HEK293 (cell line): ENCODE results near the gene MRPS27.

Source experiments
- CTCF ChIA-PET: fragments of 350-600 bp; formaldehyde crosslinking; extraction: SDS; loops from one replicate; lab custom pipeline; 2021; ENCODE audit warnings: antibody characterized with exemption; lab: Yijun Ruan, JAX
- POLR2A ChIA-PET: fragments of 300-600 bp; formaldehyde crosslinking; extraction: SDS; loops from one replicate; lab custom pipeline; 2020; ENCODE audit warnings: antibody characterized with exemption, inconsistent platforms; lab: Yijun Ruan, JAX
- H3K27ac ChIP-seq: fragments of 200-500 bp; sonication (Bioruptor generic); 2 replicates; pipeline ENCODE4 v1.5.1; 2014; ENCODE audit warnings: low read depth, low read length, control low read depth, inconsistent platforms; ENCODE audit errors: extremely low read depth
- H3K36me3 ChIP-seq, 2 experiments: fragments of 200-500 bp in 1 of 2; sonication (Bioruptor generic) in 1 of 2; 1 replicate in 1 of 2; 2 replicates in 1 of 2; pipeline ENCODE4 v1.5.1; 2014 to 2017; ENCODE audit warnings: inconsistent platforms in 2 of 2, low read length in 2 of 2; ENCODE audit not compliant: control insufficient read depth in 2 of 2, insufficient read depth in 1 of 2
- H3K4me1 ChIP-seq: fragments of 200-500 bp; sonication (Bioruptor generic); 2 replicates; pipeline ENCODE4 v1.5.1; 2014; ENCODE audit warnings: mild to moderate bottlenecking, low read length, inconsistent platforms; ENCODE audit not compliant: control insufficient read depth, insufficient read depth
- H3K4me3 ChIP-seq: 2 replicates; pipeline ENCODE4 v1.5.1; 2011; ENCODE audit warnings: low read depth, mild to moderate bottlenecking, control low read depth, low read length, moderate library complexity
- H3K9me3 ChIP-seq: fragments of 200-500 bp; sonication (Bioruptor generic); 2 replicates; pipeline ENCODE4 v1.5.1; 2014; ENCODE audit warnings: low read depth, low read length, inconsistent platforms; ENCODE audit not compliant: control insufficient read depth, insufficient read depth
- GLI2 ChIP-seq: fragments of 450-650 bp; formaldehyde crosslinking; IDR thresholded peaks from 2 replicates; pipeline ENCODE4; 2017; ENCODE audit warnings: missing biosample characterization, missing genetic modification characterization, low read depth, borderline replicate concordance
- GLIS2 ChIP-seq: fragments of 450-650 bp; formaldehyde crosslinking; IDR thresholded peaks from 2 replicates; pipeline ENCODE4 v1.5.1; 2016; ENCODE audit warnings: missing biosample characterization, missing genetic modification characterization
- KLF8 ChIP-seq: fragments of 450-650 bp; formaldehyde crosslinking; IDR thresholded peaks from 2 replicates; pipeline ENCODE4 v1.5.1; 2016; ENCODE audit warnings: missing biosample characterization, missing genetic modification characterization
- OSR2 ChIP-seq: fragments of 450-650 bp; formaldehyde crosslinking; IDR thresholded peaks from 2 replicates; pipeline ENCODE4 v1.5.1; 2016; ENCODE audit warnings: missing biosample characterization, missing genetic modification characterization
- PRDM1 ChIP-seq: fragments of 450-650 bp; formaldehyde crosslinking; IDR thresholded peaks from 2 replicates; pipeline ENCODE4; 2016; ENCODE audit warnings: missing biosample characterization, missing genetic modification characterization
- SCRT2 ChIP-seq: fragments of 450-650 bp; formaldehyde crosslinking; IDR thresholded peaks from 2 replicates; pipeline ENCODE4 v1.5.1; 2016; ENCODE audit warnings: missing biosample characterization, missing genetic modification characterization
- WT1 ChIP-seq: fragments of 450-650 bp; formaldehyde crosslinking; IDR thresholded peaks from 2 replicates; pipeline ENCODE4 v1.5.1; 2016; ENCODE audit warnings: missing biosample characterization, missing genetic modification characterization
- ZNF132 ChIP-seq: fragments of 450-650 bp; formaldehyde crosslinking; IDR thresholded peaks from 2 replicates; pipeline ENCODE4 v1.5.1; 2017; ENCODE audit warnings: missing biosample characterization, missing genetic modification characterization, borderline replicate concordance
- ZNF138 ChIP-seq: fragments of 450-650 bp; formaldehyde crosslinking; IDR thresholded peaks from 2 replicates; pipeline ENCODE4 v1.5.1; 2016; ENCODE audit warnings: missing biosample characterization, missing genetic modification characterization, borderline replicate concordance
- ZNF157 ChIP-seq: fragments of 450-650 bp; formaldehyde crosslinking; IDR thresholded peaks from 2 replicates; pipeline ENCODE4 v1.5.1; 2016; ENCODE audit warnings: missing biosample characterization, missing genetic modification characterization
- ZNF221 ChIP-seq: fragments of 450-650 bp; formaldehyde crosslinking; IDR thresholded peaks from 2 replicates; pipeline ENCODE4 v1.5.1; 2017; ENCODE audit warnings: missing biosample characterization, missing genetic modification characterization, borderline replicate concordance
- ZNF391 ChIP-seq: fragments of 450-650 bp; formaldehyde crosslinking; IDR thresholded peaks from 2 replicates; pipeline ENCODE4 v1.5.1; 2016; ENCODE audit warnings: low read depth, missing biosample characterization, missing genetic modification characterization, borderline replicate concordance
- ZNF48 ChIP-seq: fragments of 450-650 bp; formaldehyde crosslinking; IDR thresholded peaks from 2 replicates; pipeline ENCODE4 v1.5.1; 2016; ENCODE audit warnings: missing biosample characterization, missing genetic modification characterization
- ZNF529 ChIP-seq: fragments of 450-650 bp; formaldehyde crosslinking; IDR thresholded peaks from 2 replicates; pipeline ENCODE4 v1.5.1; 2017; ENCODE audit warnings: missing genetic modification characterization, missing biosample characterization; ENCODE audit not compliant: insufficient replicate concordance
- ZNF776 ChIP-seq: fragments of 450-650 bp; formaldehyde crosslinking; IDR thresholded peaks from 2 replicates; pipeline ENCODE4 v1.5.0; 2017; ENCODE audit warnings: missing biosample characterization, missing genetic modification characterization, borderline replicate concordance
- ZSCAN23 ChIP-seq: fragments of 450-650 bp; formaldehyde crosslinking; IDR thresholded peaks from 2 replicates; pipeline ENCODE4 v1.5.1; 2016; ENCODE audit warnings: missing biosample characterization, missing genetic modification characterization
- TF ChIP-seq, protein P1 (sequence below): fragments of 450-650 bp; formaldehyde crosslinking; IDR thresholded peaks from 2 replicates; pipeline ENCODE4 v1.5.1; 2017; ENCODE audit warnings: missing biosample characterization, missing genetic modification characterization
- TF ChIP-seq, protein P2 (sequence below): fragments of 450-650 bp; formaldehyde crosslinking; IDR thresholded peaks from 2 replicates; pipeline ENCODE4 v1.5.1; 2016; ENCODE audit warnings: missing biosample characterization, missing genetic modification characterization
- TF ChIP-seq, protein P3 (sequence below): fragments of 450-650 bp; formaldehyde crosslinking; IDR thresholded peaks from 2 replicates; pipeline ENCODE4 v1.5.1; 2017; ENCODE audit warnings: missing biosample characterization, mild to moderate bottlenecking, missing genetic modification characterization, moderate library complexity

Gene MRPS27

DNA sequence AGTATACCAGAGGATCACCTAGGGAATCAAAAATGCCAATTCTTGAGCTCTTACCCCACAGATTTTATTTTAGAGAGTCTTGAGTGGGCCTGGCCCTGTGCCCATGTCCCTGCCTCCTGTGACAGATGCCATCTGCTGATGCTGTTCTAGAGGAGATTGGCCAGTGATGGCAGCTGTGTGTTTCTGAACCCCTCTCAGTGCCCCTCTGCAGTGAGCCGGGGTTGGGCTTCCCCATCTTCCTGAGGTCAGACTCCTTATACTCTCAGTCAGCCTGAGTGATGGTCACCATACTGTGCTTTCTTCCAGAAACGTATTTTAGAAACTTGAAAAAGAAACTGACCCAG, 6.2 kb upstream of the MRPS27 start:
- POLR2A ChIA-PET = no interaction called here
- CTCF ChIA-PET = interaction anchor here (1.3 kb wide), 1 partner anchor 329 kb away, joined by 3 read pairs; no protein-coding TSS in a partner anchor
- Histone ChIP-seq H3K27ac (no peak overlapping the region), H3K9me3 (no peaks in the 10 kb centered on the region), H3K4me1 (no peaks in the 10 kb centered on the region), H3K36me3 (peaks cover 30 to 78% of the 10 kb centered on the region in 2 experiments), H3K4me3 (no peak overlapping the region)
- TF ChIP-seq KLF8 (tag by site-specific recombination) (no peak), OSR2 (tag by site-specific recombination) (no peak), ZNF221 (tag by site-specific recombination) (no peak), ZNF48 (tag by site-specific recombination) (no peak), ZNF138 (tag by site-specific recombination) (no peak), ZNF391 (tag by site-specific recombination) (no peak), ZNF529 (no peak), WT1 (tag by site-specific recombination) (no peak), ZNF132 (tag by site-specific recombination) (no peak), ZNF157 (tag by site-specific recombination) (no peak), GLI2 (tag by site-specific recombination) (no peak), SCRT2 (tag by site-specific recombination) (no peak), ZSCAN23 (tag by site-specific recombination) (no peak), ZNF776 (no peak)
- TF ChIP-seq, protein P1, sequence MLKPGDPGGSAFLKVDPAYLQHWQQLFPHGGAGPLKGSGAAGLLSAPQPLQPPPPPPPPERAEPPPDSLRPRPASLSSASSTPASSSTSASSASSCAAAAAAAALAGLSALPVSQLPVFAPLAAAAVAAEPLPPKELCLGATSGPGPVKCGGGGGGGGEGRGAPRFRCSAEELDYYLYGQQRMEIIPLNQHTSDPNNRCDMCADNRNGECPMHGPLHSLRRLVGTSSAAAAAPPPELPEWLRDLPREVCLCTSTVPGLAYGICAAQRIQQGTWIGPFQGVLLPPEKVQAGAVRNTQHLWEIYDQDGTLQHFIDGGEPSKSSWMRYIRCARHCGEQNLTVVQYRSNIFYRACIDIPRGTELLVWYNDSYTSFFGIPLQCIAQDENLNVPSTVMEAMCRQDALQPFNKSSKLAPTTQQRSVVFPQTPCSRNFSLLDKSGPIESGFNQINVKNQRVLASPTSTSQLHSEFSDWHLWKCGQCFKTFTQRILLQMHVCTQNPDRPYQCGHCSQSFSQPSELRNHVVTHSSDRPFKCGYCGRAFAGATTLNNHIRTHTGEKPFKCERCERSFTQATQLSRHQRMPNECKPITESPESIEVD (tag by site-specific recombination) = no peak
- TF ChIP-seq, protein P2, sequence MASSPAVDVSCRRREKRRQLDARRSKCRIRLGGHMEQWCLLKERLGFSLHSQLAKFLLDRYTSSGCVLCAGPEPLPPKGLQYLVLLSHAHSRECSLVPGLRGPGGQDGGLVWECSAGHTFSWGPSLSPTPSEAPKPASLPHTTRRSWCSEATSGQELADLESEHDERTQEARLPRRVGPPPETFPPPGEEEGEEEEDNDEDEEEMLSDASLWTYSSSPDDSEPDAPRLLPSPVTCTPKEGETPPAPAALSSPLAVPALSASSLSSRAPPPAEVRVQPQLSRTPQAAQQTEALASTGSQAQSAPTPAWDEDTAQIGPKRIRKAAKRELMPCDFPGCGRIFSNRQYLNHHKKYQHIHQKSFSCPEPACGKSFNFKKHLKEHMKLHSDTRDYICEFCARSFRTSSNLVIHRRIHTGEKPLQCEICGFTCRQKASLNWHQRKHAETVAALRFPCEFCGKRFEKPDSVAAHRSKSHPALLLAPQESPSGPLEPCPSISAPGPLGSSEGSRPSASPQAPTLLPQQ (tag by site-specific recombination) = no peak
- TF ChIP-seq, protein P3, sequence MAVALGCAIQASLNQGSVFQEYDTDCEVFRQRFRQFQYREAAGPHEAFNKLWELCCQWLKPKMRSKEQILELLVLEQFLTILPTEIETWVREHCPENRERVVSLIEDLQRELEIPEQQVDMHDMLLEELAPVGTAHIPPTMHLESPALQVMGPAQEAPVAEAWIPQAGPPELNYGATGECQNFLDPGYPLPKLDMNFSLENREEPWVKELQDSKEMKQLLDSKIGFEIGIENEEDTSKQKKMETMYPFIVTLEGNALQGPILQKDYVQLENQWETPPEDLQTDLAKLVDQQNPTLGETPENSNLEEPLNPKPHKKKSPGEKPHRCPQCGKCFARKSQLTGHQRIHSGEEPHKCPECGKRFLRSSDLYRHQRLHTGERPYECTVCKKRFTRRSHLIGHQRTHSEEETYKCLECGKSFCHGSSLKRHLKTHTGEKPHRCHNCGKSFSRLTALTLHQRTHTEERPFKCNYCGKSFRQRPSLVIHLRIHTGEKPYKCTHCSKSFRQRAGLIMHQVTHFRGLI (tag by site-specific recombination) = no peak

DNA sequence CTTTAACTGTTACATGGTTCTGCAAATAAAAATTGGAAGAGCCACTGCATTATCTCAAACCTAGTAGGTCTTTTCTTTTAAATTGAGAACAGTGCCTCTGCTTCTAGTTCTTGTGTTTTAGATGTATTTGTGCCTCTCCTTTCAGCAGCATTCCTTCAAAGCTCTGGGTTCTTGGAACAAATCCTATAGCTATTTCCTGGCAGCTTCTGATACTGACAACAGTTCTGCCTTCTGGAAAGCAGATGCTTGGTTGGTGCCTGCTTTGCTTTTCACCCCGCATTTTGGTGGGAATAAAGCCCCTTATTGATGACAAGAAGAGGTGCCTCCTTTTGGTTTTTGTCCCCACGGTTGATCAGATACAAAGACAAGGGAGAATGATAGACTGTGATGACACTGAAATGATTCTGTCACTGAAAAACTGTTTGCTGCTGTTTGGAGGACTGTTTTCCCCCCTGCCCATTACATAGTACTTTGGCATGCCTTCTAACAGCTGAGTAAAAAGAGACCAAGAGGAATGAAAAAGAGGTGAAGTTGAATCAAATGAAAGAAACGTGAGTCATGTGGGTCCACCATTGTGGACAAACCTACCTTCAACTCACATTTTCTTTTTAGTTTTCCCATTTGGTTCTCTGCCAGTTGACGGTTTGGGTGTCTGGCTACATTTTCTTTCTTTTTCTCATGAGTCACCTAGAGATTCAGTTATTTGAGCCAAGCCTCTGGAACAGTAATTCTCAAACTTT, 5.7 kb upstream of the MRPS27 start:
- ChIA-PET POLR2A (no interaction called here), CTCF (interaction anchor here (1.3 kb wide), 1 partner anchor 328 kb away, joined by 3 read pairs; no protein-coding TSS in a partner anchor)
- peaks cover 30 to 73% of the 10 kb centered on the region in 2 experiments for H3K36me3 ChIP-seq
- no peaks in the 10 kb centered on the region for H3K9me3 ChIP-seq
- no peaks in the 10 kb centered on the region; the same call in 1 of the 2 replicates for H3K4me1 ChIP-seq
- H3K27ac ChIP-seq = no peak overlapping the region
- H3K4me3 ChIP-seq = no peak overlapping the region
- TF ChIP-seq KLF8 (tag by site-specific recombination) = no peak
- TF ChIP-seq GLIS2 = no peak
- TF ChIP-seq PRDM1 (tag by site-specific recombination) = no peak
